ENCODE results near the gene CCM2L. TPM values are rescaled to one million over a fixed set of nuclear protein-coding genes. Genes with fewer than 3 reads are reported as not detected.

CCM2L gene
- total and polyA plus RNA-seq, 2 of the 4 experiments (the other 2 are of a cell fraction), result not detected

DNA sequence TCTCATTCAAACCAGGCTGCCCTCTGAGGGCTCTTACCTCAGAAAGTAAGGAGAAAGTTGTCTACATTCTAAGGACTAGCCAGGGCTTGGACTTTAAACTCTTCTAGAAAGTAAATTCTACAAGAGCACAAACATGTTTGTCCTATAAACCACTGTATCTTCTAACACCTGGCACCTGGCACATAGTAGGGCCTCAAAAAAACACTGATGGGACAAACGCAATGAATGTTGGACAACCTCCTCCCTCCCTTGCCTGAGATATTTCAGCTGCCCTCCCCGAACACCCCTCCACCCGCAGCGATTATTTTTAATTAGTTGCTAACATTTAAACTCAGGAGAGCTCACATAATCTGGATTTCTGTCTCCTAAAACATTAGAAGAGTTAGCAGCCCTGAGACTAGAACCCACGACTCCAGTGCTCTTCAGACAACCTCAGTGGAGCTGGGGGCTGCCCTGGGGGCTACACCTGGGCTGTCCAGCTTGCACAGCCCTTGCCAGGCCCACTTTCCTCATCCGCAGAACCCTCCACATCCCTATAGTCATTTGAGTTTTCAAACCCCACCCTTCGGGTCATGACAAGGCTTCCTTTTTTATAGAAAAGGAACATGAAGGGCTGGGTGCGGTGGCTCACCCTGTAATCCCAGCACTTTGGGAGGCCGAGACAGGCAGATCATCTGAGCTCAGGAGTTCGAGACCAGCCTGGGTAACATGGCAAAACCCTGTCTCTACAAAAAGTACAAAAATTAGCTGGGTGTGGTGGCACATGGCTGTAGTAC lies 46.7 kb downstream of the CCM2L start:
- no TSS peak for BruUV-seq (replicated peaks)
- H3K18ac ChIP-seq (ENCODE audit: low read depth, low read length), result no peak overlapping the region
- no peak overlapping the region for H2AK9ac ChIP-seq (replicated peaks; ENCODE audit: low read depth, low read length, poor library complexity)
- ChIA-PET CTCF (no interaction called here), POLR2A (ENCODE audit: unreplicated experiment) (no interaction called here)
- H2BK120ac ChIP-seq (ENCODE audit: low read depth, low read length), result no peak overlapping the region
- no peak overlapping the region for H3K9ac ChIP-seq (ENCODE audit: low read depth, low read length)
- no peak overlapping the region for H2BK5ac ChIP-seq (ENCODE audit: low read depth, low read length, poor library complexity, severe bottlenecking)
- H2AK5ac ChIP-seq (ENCODE audit: low read depth, low read length), result no peak overlapping the region
- H3K4me3 ChIP-seq (ENCODE audit: insufficient read depth, low read depth, low read length), result no peak overlapping the region
- in situ Hi-C loops (cut with MboI; ENCODE audit: low sequenced_read_pairs) (no loop called here), dilution Hi-C loops (cut with HindIII; ENCODE audit: low sequenced_read_pairs, unreplicated experiment) (no loop called here), intact Hi-C loops (cut with micrococcal nuclease) (no loop called here)
- H3K27ac ChIP-seq (ENCODE audit: insufficient read depth, low read length), result no peak overlapping the region
- TF ChIP-seq FOS (IDR thresholded peaks at IDR 0.05; ENCODE audit: low read depth, low read length), result no peak
- no peak for TF ChIP-seq RAD21 (IDR thresholded peaks at IDR 0.05; ENCODE audit: low read length)
- no peak for TF ChIP-seq CTCF (conservative IDR thresholded peaks at IDR 0.05; ENCODE audit: low read depth, low read length)
- no peak for TF ChIP-seq RCOR1 (IDR thresholded peaks at IDR 0.05; ENCODE audit: insufficient replicate concordance, low read length)
- TF ChIP-seq MAZ (IDR thresholded peaks at IDR 0.05; ENCODE audit: borderline replicate concordance, low read depth, low read length), result no peak
- TF ChIP-seq POLR2A (IDR thresholded peaks at IDR 0.05; ENCODE audit: low read depth, low read length), result no peak
- TF ChIP-seq, protein P1, sequence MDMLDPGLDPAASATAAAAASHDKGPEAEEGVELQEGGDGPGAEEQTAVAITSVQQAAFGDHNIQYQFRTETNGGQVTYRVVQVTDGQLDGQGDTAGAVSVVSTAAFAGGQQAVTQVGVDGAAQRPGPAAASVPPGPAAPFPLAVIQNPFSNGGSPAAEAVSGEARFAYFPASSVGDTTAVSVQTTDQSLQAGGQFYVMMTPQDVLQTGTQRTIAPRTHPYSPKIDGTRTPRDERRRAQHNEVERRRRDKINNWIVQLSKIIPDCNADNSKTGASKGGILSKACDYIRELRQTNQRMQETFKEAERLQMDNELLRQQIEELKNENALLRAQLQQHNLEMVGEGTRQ (IDR thresholded peaks at IDR 0.05; ENCODE audit: low read depth, low read length), result no peak
- TF ChIP-seq NFE2L2 (IDR thresholded peaks at IDR 0.05; ENCODE audit: low read depth, low read length), result no peak
- TF ChIP-seq BHLHE40 (IDR thresholded peaks at IDR 0.05; ENCODE audit: low read depth, low read length), result no peak
- no peak for TF ChIP-seq RFX5 (IDR thresholded peaks at IDR 0.05; ENCODE audit: low read depth, low read length)
- TF ChIP-seq CHD1 (IDR thresholded peaks at IDR 0.05; ENCODE audit: low read depth, low read length), result no peak
- no peak for TF ChIP-seq MXI1 (IDR thresholded peaks at IDR 0.05; ENCODE audit: borderline replicate concordance, low read depth, low read length)
- no peak for TF ChIP-seq MAFK (IDR thresholded peaks at IDR 0.05; ENCODE audit: low read depth, low read length)
- TF ChIP-seq, protein P2, sequence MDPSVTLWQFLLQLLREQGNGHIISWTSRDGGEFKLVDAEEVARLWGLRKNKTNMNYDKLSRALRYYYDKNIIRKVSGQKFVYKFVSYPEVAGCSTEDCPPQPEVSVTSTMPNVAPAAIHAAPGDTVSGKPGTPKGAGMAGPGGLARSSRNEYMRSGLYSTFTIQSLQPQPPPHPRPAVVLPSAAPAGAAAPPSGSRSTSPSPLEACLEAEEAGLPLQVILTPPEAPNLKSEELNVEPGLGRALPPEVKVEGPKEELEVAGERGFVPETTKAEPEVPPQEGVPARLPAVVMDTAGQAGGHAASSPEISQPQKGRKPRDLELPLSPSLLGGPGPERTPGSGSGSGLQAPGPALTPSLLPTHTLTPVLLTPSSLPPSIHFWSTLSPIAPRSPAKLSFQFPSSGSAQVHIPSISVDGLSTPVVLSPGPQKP (IDR thresholded peaks at IDR 0.05; ENCODE audit: borderline replicate concordance, low read depth, low read length), result no peak
- no peak for TF ChIP-seq CEBPB (IDR thresholded peaks at IDR 0.05; ENCODE audit: low read depth, low read length)
- peaks cover 58% of the 10 kb centered on the region for H3K27me3 ChIP-seq (ENCODE audit: control insufficient read depth, insufficient read depth, low read length)
- H3K4me2 ChIP-seq (ENCODE audit: low read depth, low read length), result no peak overlapping the region
- no peak overlapping the region for H3K23ac ChIP-seq (ENCODE audit: low read depth, low read length)
- H3K9me1 ChIP-seq (ENCODE audit: insufficient read depth, low read length), result no peaks in the 10 kb centered on the region
- H3K9me3 ChIP-seq (ENCODE audit: control insufficient read depth, insufficient read depth, low read length), result peaks cover 2% of the 10 kb centered on the region
- no peaks in the 10 kb centered on the region for H4K20me1 ChIP-seq (ENCODE audit: insufficient read depth, low read length)
- H4K91ac ChIP-seq (ENCODE audit: insufficient read depth, low read depth, low read length), result no peak overlapping the region
- H4K5ac ChIP-seq (ENCODE audit: low read depth, low read length), result no peak overlapping the region
- WGBS, 2 experiments (ENCODE audit: extremely low coverage in 2 of 2, insufficient read length in 1 of 2), result 64% methylated on average over 3 of the region's 10 CpGs; no CpG with 5 or more reads in 1 of the 2 experiments
- no peaks in the 10 kb centered on the region for H3K36me3 ChIP-seq (ENCODE audit: control insufficient read depth, insufficient read depth, low read length)
- no peak overlapping the region for H2BK15ac ChIP-seq (ENCODE audit: low read depth, low read length)
- ATAC-seq (ENCODE audit: low read depth) (no peak), DNase-seq (no peak)
- H3K56ac ChIP-seq (ENCODE audit: extremely low read depth, insufficient read depth, low read length), result no peak overlapping the region
- H3K4me1 ChIP-seq (ENCODE audit: control insufficient read depth, insufficient read depth, low read length), result no peaks in the 10 kb centered on the region
- no peak overlapping the region for H3K4ac ChIP-seq (ENCODE audit: low read depth, low read length)
- no peaks in the 10 kb centered on the region for H3K79me1 ChIP-seq (ENCODE audit: low read depth in 1 of 2, low read length in 2 of 2)
- no peak overlapping the region for H2BK20ac ChIP-seq (ENCODE audit: low read depth, low read length)
- no peak overlapping the region for H4K8ac ChIP-seq (ENCODE audit: low read depth in 2 of 2, low read length in 2 of 2)
- no peak overlapping the region for H2AFZ ChIP-seq (replicated peaks; ENCODE audit: low read length, poor library complexity)
- no peak overlapping the region for H3K14ac ChIP-seq (replicated peaks; ENCODE audit: low read depth, low read length)
